ENCODE data around the gene PCNX3.

The PCNX3 gene

GRCh38 chr11:65615229-65615949 lies at the start of gene PCNX3:
TSS of gene PCNX3 (plus strand) at chr11:65615776. CDS start at chr11:65616312, 536 bp downstream.
- peak; percentile 99 for DNase-seq (ENCODE audit: low read depth in 2 of 2)

DNA sequence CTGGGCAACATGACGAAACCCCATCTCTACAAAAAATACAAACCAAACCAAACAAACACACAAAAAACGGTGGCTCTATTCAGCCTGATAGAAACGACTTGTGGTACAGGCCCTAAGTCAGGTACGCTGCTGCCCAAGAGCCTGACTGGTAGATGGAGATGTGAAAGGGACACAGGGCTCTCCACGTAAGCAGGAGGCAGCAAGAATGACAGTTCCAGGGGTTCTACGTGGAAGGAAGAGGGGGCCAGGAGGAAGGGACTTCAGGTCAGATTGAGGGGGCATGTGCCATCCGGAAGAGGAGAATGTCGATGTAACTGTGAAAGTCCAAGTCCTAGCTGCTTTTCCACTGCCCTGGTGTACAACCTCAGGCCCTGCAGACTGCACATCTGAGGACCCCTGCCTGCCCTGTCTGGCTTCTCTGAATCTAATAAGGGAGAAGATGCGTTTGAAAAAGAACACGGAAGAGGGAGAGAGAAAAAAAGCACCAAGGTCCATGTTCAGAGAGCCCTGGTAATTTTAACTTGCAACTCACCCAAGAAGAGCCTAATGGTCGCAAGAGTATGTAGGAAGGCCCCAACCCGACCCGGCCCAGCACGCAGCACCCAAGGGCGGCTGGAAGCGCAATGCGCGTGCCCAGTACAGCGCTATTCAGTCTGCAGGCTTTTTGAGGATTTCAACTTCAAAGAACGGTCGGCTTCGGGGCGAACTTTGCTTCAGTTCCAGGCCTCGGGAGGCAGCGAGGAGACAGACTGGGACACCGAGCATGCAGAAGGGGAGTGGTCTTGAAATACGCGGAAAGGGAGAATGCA lies 46.2 kb upstream of the PCNX3 start:
- DNase-seq (ENCODE audit: low read depth in 2 of 2) = no peak

DNA sequence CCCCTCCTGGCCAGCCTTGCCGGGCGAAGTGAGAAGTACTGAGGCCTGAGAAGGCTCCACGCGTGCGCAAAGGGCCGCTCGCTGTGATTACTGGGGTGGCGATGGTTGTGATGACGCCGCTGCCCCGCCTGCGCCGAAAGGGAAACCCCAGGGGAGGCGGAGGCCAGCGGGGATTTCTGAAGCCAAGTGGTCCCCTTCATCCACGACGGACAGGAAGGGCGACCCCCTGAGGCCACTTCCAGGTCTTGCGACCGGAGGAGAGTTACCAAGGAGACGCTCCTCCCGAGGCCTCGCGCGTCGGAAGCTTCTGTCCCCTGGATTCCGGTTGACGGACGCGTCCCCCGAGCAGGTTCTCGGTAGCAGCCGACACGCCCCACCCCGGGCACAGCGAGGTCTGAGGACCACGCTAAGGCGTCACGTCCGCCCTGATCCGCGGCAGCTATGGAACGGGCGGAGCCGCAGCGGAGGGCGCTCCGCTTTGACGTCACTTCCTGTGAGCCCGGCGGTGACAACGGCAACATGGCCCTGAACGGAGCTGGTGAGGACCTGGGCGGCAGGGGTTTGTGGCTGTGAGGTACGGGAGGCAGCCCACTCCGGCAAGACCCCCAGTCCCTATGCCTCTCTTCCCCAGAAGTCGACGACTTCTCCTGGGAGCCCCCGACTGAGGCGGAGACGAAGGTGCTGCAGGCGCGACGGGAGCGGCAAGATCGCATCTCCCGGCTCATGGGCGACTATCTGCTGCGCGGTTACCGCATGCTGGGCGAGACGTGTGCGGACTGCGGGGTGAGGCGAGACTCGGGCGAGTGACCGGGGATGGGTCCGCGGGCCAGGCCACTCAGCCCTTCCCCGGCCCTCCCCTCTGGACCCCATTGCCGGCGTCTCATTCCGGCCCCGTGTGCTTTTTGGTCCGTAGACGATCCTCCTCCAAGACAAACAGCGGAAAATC lies 45.3 kb upstream of the PCNX3 start, which contains the start of gene ZNRD2:
TSS of gene ZNRD2 (plus strand) at position 505 of the 946 bp plus-strand sequence. CDS start at position 520, 15 bp downstream.
- DNase-seq (ENCODE audit: low read depth in 2 of 2) = peak; percentile 98 to 99

- DNase-seq (ENCODE audit: low read depth in 2 of 2) = no peak
These were observed 44.2 kb upstream of the PCNX3 start for GRCh38 chr11:65571420-65571819.

- no peak for DNase-seq (ENCODE audit: low read depth in 2 of 2)
These were observed 43.6 kb upstream of the PCNX3 start for GRCh38 chr11:65571940-65572339.

DNA sequence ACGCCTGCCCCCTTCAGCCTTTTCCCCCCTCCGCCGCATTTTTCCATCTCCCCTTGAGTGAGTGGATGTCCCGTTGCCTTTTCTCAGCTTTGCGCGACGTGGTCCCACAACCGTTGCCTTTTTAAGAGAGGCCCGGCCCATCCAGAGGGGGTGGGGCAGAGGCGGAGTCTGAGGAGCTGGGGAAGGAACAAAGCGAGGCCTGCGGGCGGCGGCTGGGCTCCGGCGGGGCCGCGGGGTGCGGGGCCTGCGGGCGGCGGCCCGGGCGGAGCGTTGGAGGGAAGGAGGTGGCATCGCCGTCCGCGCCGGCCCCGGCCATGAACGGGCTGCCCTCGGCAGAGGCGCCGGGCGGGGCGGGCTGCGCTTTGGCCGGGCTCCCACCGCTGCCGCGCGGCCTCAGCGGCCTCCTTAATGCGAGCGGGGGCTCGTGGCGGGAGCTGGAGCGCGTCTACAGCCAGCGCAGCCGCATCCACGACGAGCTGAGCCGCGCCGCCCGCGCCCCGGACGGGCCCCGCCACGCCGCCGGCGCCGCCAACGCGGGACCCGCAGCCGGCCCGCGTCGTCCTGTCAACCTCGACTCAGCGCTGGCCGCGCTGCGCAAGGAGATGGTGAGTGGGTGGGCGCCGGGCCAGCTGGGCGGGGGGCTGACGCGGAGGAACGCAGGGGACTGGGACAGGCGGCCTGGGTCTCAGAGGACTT lies 43.1 kb upstream of the PCNX3 start, which contains the start of gene FAM89B:
TSS of gene FAM89B (plus strand) at position 183 of the 696 bp plus-strand sequence. CDS start at position 315, 132 bp downstream.
- peak; percentile 85 to 87 for DNase-seq (ENCODE audit: low read depth in 2 of 2)

DNA sequence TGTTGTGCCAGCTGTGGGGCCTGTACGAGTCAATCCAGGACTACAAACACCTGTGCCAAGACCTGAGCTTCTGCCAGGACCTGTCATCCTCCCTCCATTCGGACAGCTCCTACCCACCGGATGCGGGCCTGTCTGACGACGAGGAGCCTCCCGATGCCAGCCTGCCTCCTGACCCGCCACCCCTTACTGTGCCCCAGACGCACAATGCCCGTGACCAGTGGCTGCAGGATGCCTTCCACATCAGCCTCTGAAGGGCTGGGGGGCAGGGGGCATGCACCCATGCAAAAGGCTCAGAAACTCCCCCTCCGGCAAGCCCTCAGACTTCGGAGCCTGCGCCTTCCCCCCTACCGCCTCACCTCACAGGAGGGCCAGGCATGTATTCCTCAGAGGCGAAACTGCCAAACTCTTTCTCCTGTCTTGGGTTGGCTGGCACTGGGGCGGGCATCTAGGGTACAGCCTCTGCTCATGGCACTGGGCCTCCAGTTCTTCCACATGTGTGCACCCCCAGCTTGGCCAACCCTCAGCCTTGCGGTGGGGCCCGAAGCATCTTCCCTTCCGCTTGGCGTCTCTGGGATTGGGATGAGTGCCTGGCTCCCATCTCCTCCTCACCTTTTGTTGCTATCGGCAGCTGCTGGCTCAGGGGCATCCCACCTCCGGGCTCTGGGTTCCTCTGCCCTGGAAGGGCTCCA lies 42.0 kb upstream of the PCNX3 start:
- DNase-seq (ENCODE audit: low read depth in 2 of 2) = no peak

- DNase-seq (ENCODE audit: low read depth in 2 of 2) = peak; percentile 92 to 93
These were observed 41.3 kb upstream of the PCNX3 start for GRCh38 chr11:65574109-65574810.

DNA sequence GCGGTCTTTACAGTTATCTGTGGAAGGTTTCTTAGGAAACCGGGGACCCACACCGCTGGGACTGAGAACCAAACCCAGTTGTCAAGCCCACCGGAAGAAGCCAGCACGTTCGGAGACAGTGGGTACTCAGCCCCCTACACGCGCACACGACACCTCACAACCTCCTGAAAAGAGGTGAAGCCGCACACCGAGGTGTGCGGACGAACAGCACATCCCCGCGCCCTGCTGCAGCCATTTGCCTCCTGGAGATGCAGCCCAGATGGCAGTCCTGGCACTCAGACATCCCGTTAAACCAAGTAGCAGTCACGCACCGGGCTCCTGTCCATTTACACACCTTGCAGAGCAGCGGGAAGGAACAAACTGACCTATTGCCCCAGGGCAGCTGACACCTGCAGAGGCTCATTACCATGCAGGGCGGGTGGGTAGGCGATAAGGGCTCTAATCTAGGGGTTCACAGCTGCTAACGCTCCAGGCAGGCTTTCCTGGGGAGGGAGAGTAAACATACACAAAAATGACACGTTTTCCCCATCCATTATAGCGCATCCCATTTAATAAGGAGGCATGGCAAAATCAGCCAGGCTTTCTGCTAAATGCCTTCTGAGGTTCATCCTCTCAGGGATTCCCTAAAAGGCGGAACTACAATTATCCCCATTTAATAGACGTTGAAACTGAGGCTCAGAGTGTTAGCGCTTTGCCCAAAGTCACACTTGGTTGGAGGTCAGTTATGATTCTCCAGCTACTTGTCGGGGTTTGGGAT lies 40.6 kb upstream of the PCNX3 start:
- DNase-seq (ENCODE audit: low read depth in 2 of 2) = no peak

GRCh38 chr11:65575568-65576231 lies 39.9 kb upstream of the PCNX3 start, which contains the start of gene EHBP1L1:
TSS of gene EHBP1L1 (plus strand) at chr11:65576053. CDS start at chr11:65576303, 250 bp downstream.
- peak; percentile 67 to 76 for DNase-seq (ENCODE audit: low read depth in 2 of 2)

DNA sequence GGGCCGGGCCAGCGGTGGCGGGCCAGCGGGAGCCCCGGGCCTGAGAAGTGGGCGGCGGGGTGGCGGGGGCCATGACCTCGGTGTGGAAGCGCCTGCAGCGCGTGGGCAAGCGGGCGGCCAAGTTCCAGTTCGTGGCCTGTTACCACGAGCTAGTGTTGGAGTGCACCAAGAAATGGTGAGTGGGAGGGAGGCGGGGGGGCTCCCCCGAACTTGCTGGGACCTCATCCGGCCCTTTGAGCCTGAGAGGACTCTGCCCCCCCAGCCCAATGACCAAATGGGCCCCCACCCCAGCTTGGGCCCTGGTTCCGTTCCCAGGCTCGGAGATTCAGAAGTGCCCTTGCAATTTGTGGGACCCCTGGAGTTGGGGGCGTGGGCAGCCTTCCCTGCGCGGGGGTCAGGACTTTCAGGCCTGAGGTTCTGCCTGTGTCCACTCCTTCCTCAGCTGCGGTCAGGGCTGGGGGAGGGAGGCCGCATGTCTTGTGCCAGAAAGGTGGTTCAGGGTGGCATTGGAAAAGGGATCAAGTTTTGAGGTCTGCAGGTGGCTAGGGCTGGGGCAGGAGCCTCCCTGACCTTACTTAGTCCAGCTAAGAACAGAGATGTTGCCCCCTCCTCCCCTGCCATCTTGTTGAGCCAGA lies 39.2 kb upstream of the PCNX3 start:
- DNase-seq (ENCODE audit: low read depth in 2 of 2) = no peak

GRCh38 chr11:65576867-65577755 lies 38.5 kb upstream of the PCNX3 start:
- no peak for DNase-seq (ENCODE audit: low read depth in 2 of 2)

DNA sequence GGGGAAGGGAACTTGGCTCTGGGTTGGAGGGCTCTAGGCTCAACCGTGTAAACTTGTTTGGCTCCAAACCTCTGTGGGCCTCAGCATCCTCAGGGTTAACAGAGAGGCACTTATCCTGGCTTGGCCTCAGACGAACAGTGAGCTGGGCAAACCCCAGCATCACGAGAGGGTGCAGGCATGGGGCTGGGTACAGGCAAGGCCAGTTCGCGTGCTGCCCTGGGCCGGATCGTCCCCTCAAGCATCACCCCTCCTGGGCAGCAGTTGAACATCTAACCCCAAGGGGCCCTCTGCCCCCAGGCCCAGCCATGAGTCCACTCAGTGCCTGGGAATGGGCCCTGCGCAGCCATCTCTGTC lies 37.8 kb upstream of the PCNX3 start:
- no peak for DNase-seq (ENCODE audit: low read depth in 2 of 2)

DNA sequence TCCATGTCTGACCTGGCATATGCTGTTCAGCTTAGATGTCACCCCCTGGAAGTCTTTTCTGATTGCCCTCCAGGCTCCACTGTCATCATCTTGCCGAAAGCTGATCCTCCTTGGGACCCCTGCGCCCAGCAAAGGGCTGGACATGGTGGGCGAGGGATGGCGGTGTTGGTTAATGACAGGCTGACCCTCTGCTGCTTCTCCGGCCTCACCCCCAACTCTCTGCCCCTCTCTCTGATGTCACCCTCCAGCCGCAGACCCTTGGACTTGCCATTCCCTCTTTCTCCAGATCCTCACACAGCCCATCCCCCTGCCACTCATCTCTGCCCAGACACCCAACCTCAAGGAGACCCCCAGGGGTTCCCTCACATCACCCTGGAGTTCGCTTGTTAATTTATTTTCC lies 37.4 kb upstream of the PCNX3 start:
- DNase-seq (ENCODE audit: low read depth in 2 of 2) = no peak

- DNase-seq (ENCODE audit: low read depth in 2 of 2) = no peak
These were observed 36.9 kb upstream of the PCNX3 start for GRCh38 chr11:65578667-65579066.

DNA sequence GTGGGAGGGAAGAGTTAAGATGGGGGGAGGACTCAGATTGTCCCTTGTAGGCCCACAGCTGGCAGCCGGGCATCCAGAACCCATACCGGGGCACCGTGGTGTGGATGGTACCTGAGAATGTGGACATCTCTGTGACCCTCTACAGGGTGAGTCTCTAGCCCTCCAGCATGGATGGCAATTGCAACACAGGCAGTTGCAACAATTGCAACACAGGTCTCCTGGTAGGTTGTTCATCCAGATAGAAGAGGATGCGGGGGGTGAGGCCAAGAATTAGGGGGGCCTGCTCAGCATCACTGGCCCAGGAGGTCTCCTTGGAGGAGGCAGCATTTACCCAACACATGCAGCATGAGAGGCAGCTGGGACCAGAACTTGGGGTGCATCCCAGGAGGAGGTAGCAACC lies 36.3 kb upstream of the PCNX3 start:
- DNase-seq (ENCODE audit: low read depth in 2 of 2) = no peak
